H1 (cell line): ENCODE data around the gene PPM1M. TPM values are rescaled to one million over a fixed set of nuclear protein-coding genes. Genes with fewer than 3 reads are reported as not detected.

Experiments
- CBX5 ChIP-seq: fragments of 300-800, 300-1000 bp; sonication (generic); IDR thresholded peaks from 2 replicates; pipeline ENCODE4 v1.7.1; 2016; ENCODE audit warnings: antibody characterized with exemption, low read length, low read depth
- KDM4A ChIP-seq: IDR thresholded peaks from one replicate; pipeline ENCODE4 v1.7.1; 2012; ENCODE audit warnings: low read depth, mild to moderate bottlenecking, moderate library complexity, low read length, inconsistent platforms; ENCODE audit not compliant: severe bottlenecking
- PHF8 ChIP-seq: fragments of 200-600 bp; sonication (generic); conservative IDR thresholded peaks from 2 replicates; pipeline ENCODE4 v1.7.1; 2012; ENCODE audit warnings: low read depth, mild to moderate bottlenecking, inconsistent platforms, low read length, moderate library complexity
- RAD21 ChIP-seq, 2 experiments: IDR thresholded peaks in 1 of 2; conservative IDR thresholded peaks in 1 of 2; 2 replicates each; pipeline ENCODE4 v1.6.1; 2011; ENCODE audit warnings: low read depth in 2 of 2, low read length in 2 of 2, improper control_type of control experiment in 1 of 2, inconsistent platforms in 1 of 2, mild to moderate bottlenecking in 1 of 2, moderate library complexity in 1 of 2
- RXRA ChIP-seq: IDR thresholded peaks from 2 replicates; pipeline ENCODE4 v1.6.1; 2011; ENCODE audit warnings: low read depth, mild to moderate bottlenecking, low read length, moderate library complexity; ENCODE audit not compliant: insufficient read depth
- TBP ChIP-seq: IDR thresholded peaks from 2 replicates; pipeline ENCODE4 v1.6.1; 2011; ENCODE audit warnings: low read depth, low read length, improper control_type of control experiment
- TEAD4 ChIP-seq: IDR thresholded peaks from 2 replicates; pipeline ENCODE4 v1.6.1; 2012; ENCODE audit warnings: low read depth, low read length, inconsistent platforms, mixed read lengths
- polyA plus RNA-seq, 7 experiments: library from polyadenylated mRNA; depleted of rRNA in 3 of 7; stranded (reverse) in 5 of 7; unstranded in 2 of 7; fragments of >200 nt in 5 of 7; fragments of 200-250 nt in 2 of 7; gene quantifications; 1 replicate in 5 of 7; 2 replicates in 1 of 7; 4 replicates in 1 of 7; pipeline versions ENCODE4 v1.2.1 to v1.2.3, GENCODE V29; 2011 to 2013; ENCODE audit warnings: missing spikeins in 2 of 7, mixed read lengths in 2 of 7
- total RNA-seq: library from RNA; stranded (reverse); fragmentation: NEBNext Ultra II Directional; extraction: Animal tissue kit (Norgen Biotek cat#: 25700); gene quantifications from 2 replicates; pipeline ENCODE4 v1.2.1, GENCODE V29; 2021
- TF ChIP-seq, protein P1 (sequence below): fragments of 300-600 bp; sonication (generic); IDR thresholded peaks from 2 replicates; pipeline ENCODE4 v1.7.1; 2012; ENCODE audit warnings: low read length, moderate library complexity, mild to moderate bottlenecking, inconsistent platforms; ENCODE audit not compliant: insufficient replicate concordance
- TF ChIP-seq, protein P2 (sequence below): IDR thresholded peaks from 2 replicates; pipeline ENCODE4 v1.6.1; 2011; ENCODE audit warnings: low read length, improper control_type of control experiment

PPM1M gene
- total and polyA plus RNA-seq, 2 of the 8 experiments (the other 6 are each of a cell fraction or from before 2014, with no cell fraction given), result 5.2 to 6.3 TPM

DNA sequence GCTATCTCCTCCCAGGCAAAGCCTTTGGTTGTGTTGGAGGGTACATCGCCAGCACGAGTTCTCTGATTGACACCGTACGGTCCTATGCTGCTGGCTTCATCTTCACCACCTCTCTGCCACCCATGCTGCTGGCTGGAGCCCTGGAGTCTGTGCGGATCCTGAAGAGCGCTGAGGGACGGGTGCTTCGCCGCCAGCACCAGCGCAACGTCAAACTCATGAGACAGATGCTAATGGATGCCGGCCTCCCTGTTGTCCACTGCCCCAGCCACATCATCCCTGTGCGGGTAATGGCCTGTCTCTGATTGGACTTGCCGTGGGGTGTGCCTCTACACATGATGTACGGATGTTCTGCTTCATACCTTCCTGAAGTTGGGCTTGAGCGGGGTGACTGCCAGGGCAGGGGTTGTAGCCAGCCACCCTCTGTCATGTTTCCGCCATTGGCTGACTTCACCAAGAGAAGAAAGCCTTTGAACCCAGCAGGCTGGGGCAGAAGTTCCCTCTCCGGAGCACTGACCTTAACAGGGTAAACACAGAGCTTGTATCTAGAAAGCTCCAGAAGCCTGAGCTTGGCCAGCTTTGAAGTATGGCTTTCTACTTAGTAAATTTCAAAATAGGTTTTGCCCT lies 34.2 kb upstream of the PPM1M start (continued):
- TF ChIP-seq, protein P1, sequence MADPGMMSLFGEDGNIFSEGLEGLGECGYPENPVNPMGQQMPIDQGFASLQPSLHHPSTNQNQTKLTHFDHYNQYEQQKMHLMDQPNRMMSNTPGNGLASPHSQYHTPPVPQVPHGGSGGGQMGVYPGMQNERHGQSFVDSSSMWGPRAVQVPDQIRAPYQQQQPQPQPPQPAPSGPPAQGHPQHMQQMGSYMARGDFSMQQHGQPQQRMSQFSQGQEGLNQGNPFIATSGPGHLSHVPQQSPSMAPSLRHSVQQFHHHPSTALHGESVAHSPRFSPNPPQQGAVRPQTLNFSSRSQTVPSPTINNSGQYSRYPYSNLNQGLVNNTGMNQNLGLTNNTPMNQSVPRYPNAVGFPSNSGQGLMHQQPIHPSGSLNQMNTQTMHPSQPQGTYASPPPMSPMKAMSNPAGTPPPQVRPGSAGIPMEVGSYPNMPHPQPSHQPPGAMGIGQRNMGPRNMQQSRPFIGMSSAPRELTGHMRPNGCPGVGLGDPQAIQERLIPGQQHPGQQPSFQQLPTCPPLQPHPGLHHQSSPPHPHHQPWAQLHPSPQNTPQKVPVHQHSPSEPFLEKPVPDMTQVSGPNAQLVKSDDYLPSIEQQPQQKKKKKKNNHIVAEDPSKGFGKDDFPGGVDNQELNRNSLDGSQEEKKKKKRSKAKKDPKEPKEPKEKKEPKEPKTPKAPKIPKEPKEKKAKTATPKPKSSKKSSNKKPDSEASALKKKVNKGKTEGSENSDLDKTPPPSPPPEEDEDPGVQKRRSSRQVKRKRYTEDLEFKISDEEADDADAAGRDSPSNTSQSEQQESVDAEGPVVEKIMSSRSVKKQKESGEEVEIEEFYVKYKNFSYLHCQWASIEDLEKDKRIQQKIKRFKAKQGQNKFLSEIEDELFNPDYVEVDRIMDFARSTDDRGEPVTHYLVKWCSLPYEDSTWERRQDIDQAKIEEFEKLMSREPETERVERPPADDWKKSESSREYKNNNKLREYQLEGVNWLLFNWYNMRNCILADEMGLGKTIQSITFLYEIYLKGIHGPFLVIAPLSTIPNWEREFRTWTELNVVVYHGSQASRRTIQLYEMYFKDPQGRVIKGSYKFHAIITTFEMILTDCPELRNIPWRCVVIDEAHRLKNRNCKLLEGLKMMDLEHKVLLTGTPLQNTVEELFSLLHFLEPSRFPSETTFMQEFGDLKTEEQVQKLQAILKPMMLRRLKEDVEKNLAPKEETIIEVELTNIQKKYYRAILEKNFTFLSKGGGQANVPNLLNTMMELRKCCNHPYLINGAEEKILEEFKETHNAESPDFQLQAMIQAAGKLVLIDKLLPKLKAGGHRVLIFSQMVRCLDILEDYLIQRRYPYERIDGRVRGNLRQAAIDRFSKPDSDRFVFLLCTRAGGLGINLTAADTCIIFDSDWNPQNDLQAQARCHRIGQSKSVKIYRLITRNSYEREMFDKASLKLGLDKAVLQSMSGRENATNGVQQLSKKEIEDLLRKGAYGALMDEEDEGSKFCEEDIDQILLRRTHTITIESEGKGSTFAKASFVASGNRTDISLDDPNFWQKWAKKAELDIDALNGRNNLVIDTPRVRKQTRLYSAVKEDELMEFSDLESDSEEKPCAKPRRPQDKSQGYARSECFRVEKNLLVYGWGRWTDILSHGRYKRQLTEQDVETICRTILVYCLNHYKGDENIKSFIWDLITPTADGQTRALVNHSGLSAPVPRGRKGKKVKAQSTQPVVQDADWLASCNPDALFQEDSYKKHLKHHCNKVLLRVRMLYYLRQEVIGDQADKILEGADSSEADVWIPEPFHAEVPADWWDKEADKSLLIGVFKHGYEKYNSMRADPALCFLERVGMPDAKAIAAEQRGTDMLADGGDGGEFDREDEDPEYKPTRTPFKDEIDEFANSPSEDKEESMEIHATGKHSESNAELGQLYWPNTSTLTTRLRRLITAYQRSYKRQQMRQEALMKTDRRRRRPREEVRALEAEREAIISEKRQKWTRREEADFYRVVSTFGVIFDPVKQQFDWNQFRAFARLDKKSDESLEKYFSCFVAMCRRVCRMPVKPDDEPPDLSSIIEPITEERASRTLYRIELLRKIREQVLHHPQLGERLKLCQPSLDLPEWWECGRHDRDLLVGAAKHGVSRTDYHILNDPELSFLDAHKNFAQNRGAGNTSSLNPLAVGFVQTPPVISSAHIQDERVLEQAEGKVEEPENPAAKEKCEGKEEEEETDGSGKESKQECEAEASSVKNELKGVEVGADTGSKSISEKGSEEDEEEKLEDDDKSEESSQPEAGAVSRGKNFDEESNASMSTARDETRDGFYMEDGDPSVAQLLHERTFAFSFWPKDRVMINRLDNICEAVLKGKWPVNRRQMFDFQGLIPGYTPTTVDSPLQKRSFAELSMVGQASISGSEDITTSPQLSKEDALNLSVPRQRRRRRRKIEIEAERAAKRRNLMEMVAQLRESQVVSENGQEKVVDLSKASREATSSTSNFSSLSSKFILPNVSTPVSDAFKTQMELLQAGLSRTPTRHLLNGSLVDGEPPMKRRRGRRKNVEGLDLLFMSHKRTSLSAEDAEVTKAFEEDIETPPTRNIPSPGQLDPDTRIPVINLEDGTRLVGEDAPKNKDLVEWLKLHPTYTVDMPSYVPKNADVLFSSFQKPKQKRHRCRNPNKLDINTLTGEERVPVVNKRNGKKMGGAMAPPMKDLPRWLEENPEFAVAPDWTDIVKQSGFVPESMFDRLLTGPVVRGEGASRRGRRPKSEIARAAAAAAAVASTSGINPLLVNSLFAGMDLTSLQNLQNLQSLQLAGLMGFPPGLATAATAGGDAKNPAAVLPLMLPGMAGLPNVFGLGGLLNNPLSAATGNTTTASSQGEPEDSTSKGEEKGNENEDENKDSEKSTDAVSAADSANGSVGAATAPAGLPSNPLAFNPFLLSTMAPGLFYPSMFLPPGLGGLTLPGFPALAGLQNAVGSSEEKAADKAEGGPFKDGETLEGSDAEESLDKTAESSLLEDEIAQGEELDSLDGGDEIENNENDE, result no peak
- TF ChIP-seq KDM4A, result no peak
- TF ChIP-seq RXRA, result no peak
- TF ChIP-seq RAD21 (IDR thresholded peaks at IDR 0.05 in 1 of 2, conservative IDR thresholded peaks at IDR 0.05 in 1 of 2; ENCODE audit: low read depth in 2 of 2, low read length in 2 of 2), result no peak
- TF ChIP-seq, protein P2, sequence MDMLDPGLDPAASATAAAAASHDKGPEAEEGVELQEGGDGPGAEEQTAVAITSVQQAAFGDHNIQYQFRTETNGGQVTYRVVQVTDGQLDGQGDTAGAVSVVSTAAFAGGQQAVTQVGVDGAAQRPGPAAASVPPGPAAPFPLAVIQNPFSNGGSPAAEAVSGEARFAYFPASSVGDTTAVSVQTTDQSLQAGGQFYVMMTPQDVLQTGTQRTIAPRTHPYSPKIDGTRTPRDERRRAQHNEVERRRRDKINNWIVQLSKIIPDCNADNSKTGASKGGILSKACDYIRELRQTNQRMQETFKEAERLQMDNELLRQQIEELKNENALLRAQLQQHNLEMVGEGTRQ, result no peak
- TF ChIP-seq PHF8, result no peak
- TF ChIP-seq TEAD4, result no peak
- TF ChIP-seq CBX5, result no peak
- no peak for TF ChIP-seq TBP
